HUES6 (cell line): ENCODE data around the gene CCDC34.
"Not testable (repeated sequence)": the region's sequence is repeated elsewhere in the genome, so short reads cannot be mapped to it uniquely, and the experiment has no call there.

ENCODE experiments used
- H3K27ac ChIP-seq: 2 replicates; pipeline ENCODE4 v1.7.0; 2013; ENCODE audit warnings: low read depth, mild to moderate bottlenecking, low read length, inconsistent platforms
- H3K27me3 ChIP-seq: 2 replicates; pipeline ENCODE4 v1.6.1; 2013; ENCODE audit warnings: low read length; ENCODE audit not compliant: control insufficient read depth, insufficient read depth
- H3K36me3 ChIP-seq: 2 replicates; pipeline ENCODE4 v1.6.1; 2013; ENCODE audit warnings: low read length; ENCODE audit not compliant: control insufficient read depth, insufficient read depth
- H3K4me1 ChIP-seq: 2 replicates; pipeline ENCODE4 v1.6.1; 2013; ENCODE audit warnings: low read length; ENCODE audit not compliant: control insufficient read depth, insufficient read depth
- H3K4me3 ChIP-seq: 2 replicates; pipeline ENCODE4 v1.5.1; 2013; ENCODE audit warnings: low read depth, low read length
- H3K9ac ChIP-seq: one replicate; pipeline ENCODE4 v1.6.1; 2013; ENCODE audit warnings: mild to moderate bottlenecking, low read length
- H3K9me3 ChIP-seq: 2 replicates; pipeline ENCODE4 v1.6.1; 2013; ENCODE audit warnings: low read depth, low read length; ENCODE audit not compliant: control insufficient read depth, insufficient read depth

The CCDC34 gene

GRCh38 chr11:27347359-27348339 is 15.4 kb downstream of the CCDC34 start:
- no peaks in the 10 kb centered on the region for H3K36me3 ChIP-seq
- no peaks in the 10 kb centered on the region for H3K9me3 ChIP-seq
- peak overlapping the region; percentile 48 for H3K27ac ChIP-seq
- H3K9ac ChIP-seq, result no peak overlapping the region
- H3K27me3 ChIP-seq, result no peaks in the 10 kb centered on the region
- peak overlapping the region; percentile 6; the same call in 1 of the 2 replicates for H3K4me3 ChIP-seq
- H3K4me1 ChIP-seq, result peaks cover 46% of the 10 kb centered on the region

DNA sequence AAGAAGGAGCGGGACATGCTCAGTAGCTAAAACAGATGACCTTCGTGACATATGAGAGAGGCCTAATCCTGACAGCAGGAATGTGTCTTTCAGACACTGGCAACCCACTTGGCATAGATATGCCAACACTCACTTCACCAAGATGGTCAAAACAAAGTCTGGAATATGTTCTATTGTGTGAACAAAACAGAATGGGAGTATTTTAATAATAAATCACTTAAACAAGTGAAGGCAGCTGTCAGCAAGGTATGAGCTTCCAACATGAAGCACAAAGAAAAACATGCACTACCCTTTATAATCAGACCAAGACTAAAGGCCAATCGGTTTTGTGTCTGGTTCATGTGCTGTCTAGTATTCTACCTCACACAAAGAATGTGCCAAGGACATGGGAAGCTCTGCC is 23.1 kb downstream of the CCDC34 start:
- H3K4me3 ChIP-seq, result no peak overlapping the region
- no peaks in the 10 kb centered on the region for H3K4me1 ChIP-seq
- peaks cover 14% of the 10 kb centered on the region for H3K36me3 ChIP-seq
- no peak overlapping the region for H3K27ac ChIP-seq
- H3K9ac ChIP-seq, result no peak overlapping the region
- H3K9me3 ChIP-seq, result peaks cover 7% of the 10 kb centered on the region; the same call in 1 of the 2 replicates
- H3K27me3 ChIP-seq, result no peaks in the 10 kb centered on the region

GRCh38 chr11:27334764-27335163 is 28.3 kb downstream of the CCDC34 start:
- H3K27me3 ChIP-seq, H3K9me3 ChIP-seq, H3K9ac ChIP-seq, H3K27ac ChIP-seq, H3K36me3 ChIP-seq, H3K4me3 ChIP-seq: not testable (repeated sequence)
- peaks cover 18% of the 10 kb centered on the region for H3K4me1 ChIP-seq

DNA sequence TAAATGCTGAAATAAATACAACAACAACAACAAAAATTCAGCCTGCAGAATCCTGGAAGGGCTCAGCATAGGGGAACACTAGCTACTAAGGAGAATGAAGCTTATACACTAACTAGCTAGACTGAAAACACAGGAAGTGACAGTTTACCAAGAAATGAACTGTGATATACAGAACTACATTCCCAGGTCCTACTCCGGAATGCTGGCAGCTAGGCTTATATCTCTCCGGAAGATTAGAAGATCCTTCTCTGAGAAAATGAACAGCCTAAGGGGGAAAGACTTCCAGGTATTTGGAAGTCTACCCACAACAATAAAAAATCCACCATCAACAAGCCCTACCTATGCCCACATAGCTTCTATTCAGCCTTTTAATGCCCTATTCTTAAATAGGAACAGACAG is 31.0 kb downstream of the CCDC34 start:
- Histone ChIP-seq H3K4me1 (peaks cover 27% of the 10 kb centered on the region), H3K9ac (no peak overlapping the region), H3K9me3 (no peaks in the 10 kb centered on the region), H3K27me3 (no peaks in the 10 kb centered on the region), H3K36me3 (peaks cover 6% of the 10 kb centered on the region; the same call in 1 of the 2 replicates), H3K4me3 (no peak overlapping the region), H3K27ac (no peak overlapping the region)

GRCh38 chr11:27330633-27331270 is 32.3 kb downstream of the CCDC34 start:
- 0 out of 2 replicates have a peak, but pooled peaks cover 3% of the 10 kb centered on the region for H3K36me3 ChIP-seq
- no peak overlapping the region for H3K9ac ChIP-seq
- H3K4me3 ChIP-seq, result no peak overlapping the region
- H3K27me3 ChIP-seq, result no peaks in the 10 kb centered on the region
- H3K4me1 ChIP-seq, result peaks cover 27% of the 10 kb centered on the region
- no peak overlapping the region for H3K27ac ChIP-seq
- H3K9me3 ChIP-seq, result no peaks in the 10 kb centered on the region

DNA sequence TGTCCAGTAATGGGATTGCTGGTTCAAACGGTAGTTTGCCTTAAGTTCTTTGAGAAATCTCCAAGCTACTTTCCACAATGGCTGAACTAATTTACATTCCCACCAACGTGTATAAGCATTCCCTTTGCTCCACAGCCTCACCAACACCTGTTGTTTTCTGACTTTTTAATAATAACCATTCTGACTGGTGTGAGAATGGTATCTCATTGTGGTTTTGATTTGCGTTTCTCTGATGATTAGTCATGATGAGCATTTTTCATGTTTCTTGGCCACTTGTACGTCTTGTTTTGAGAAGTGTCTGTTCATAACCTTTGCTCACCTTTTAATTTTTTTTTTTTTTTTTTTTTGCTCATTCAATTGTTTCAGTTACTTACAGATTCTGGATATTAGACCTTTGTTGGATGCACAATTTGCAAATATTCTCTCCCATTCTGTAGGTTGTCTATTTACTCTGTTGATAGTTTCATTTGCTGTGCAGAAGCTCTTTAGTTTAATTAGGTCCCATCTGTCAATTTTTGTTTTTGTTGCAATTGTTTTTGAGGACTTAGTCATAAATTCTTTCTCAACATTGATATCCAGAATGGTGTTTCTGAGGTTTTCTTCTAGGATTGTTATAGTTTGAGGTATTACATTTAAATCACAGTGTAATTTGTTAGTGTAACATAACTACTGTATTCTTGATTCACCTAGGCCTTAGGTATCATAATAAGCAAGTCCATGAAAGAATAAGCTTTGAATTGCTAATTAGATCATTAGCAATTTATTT is 33.0 kb downstream of the CCDC34 start:
- no peaks in the 10 kb centered on the region for H3K27me3 ChIP-seq
- H3K4me1 ChIP-seq, result peaks cover 27% of the 10 kb centered on the region
- no peak overlapping the region for H3K4me3 ChIP-seq
- no peak overlapping the region for H3K27ac ChIP-seq
- 0 out of 2 replicates have a peak, but pooled peaks cover 3% of the 10 kb centered on the region for H3K36me3 ChIP-seq
- no peak overlapping the region for H3K9ac ChIP-seq
- H3K9me3 ChIP-seq, result no peaks in the 10 kb centered on the region

DNA sequence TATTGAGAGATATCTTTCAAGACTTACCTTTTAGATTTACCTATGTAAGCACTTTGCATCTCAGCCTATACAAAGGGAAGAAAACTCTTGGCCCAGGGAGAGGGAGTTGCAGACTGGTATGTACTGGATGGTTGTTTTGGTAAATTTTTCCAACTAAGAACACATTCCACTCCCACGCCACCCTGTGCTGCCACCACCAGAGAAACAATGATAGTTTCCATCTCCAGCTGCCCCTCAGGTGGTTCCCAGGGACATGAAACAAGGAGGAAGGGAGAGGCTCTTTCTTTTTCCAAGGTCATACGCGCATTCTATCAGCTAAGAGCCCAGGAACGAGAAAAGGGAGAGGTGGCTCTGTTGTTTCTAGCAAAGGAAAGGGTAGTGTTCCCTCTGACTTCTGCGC is 34.4 kb downstream of the CCDC34 start:
- H3K27ac ChIP-seq, result no peak overlapping the region
- H3K27me3 ChIP-seq, result no peaks in the 10 kb centered on the region
- peaks cover 27% of the 10 kb centered on the region for H3K4me1 ChIP-seq
- no peak overlapping the region for H3K9ac ChIP-seq
- H3K36me3 ChIP-seq, result 0 out of 2 replicates have a peak, but pooled peaks cover 3% of the 10 kb centered on the region
- no peak overlapping the region for H3K4me3 ChIP-seq
- no peaks in the 10 kb centered on the region for H3K9me3 ChIP-seq

- H3K27me3 ChIP-seq, H3K9ac ChIP-seq, H3K27ac ChIP-seq, H3K9me3 ChIP-seq, H3K4me3 ChIP-seq, H3K36me3 ChIP-seq: not testable (repeated sequence)
- peaks cover 25% of the 10 kb centered on the region for H3K4me1 ChIP-seq
Measured at GRCh38 chr11:27327064-27327463, 36.0 kb downstream of the CCDC34 start.

GRCh38 chr11:27322196-27322595 is 40.8 kb downstream of the CCDC34 start:
- H3K4me1 ChIP-seq, result peaks cover 20% of the 10 kb centered on the region
- not testable (repeated sequence) for H3K27ac ChIP-seq, H3K27me3 ChIP-seq, H3K9ac ChIP-seq, H3K9me3 ChIP-seq, H3K36me3 ChIP-seq, H3K4me3 ChIP-seq

GRCh38 chr11:27321340-27321739 is 41.7 kb downstream of the CCDC34 start:
- H3K9ac ChIP-seq, H3K36me3 ChIP-seq, H3K4me3 ChIP-seq, H3K27me3 ChIP-seq, H3K27ac ChIP-seq, H3K9me3 ChIP-seq: not testable (repeated sequence)
- H3K4me1 ChIP-seq, result peaks cover 21% of the 10 kb centered on the region
